ENCODE data around the gene CACNA1B.

Gene CACNA1B

GRCh38 chr9:137986268-137987099 lies 108.9 kb downstream of the CACNA1B start:
- no peak for DNase-seq (ENCODE audit: low read depth in 2 of 2)

- DNase-seq (ENCODE audit: low read depth in 2 of 2), result no peak
Observed at GRCh38 chr9:137987244-137988030, 109.9 kb downstream of the CACNA1B start.

- no peak for DNase-seq (ENCODE audit: low read depth in 2 of 2)
Observed at GRCh38 chr9:137988051-137988450, 110.5 kb downstream of the CACNA1B start.

- no peak for DNase-seq (ENCODE audit: low read depth in 2 of 2)
Observed at GRCh38 chr9:137988701-137989100, 111.1 kb downstream of the CACNA1B start.

- DNase-seq (ENCODE audit: low read depth in 2 of 2), result no peak
Observed at GRCh38 chr9:137989156-137989555, 111.6 kb downstream of the CACNA1B start.

- DNase-seq (ENCODE audit: low read depth in 2 of 2), result no peak
Observed at GRCh38 chr9:137989999-137990715, 112.6 kb downstream of the CACNA1B start.

GRCh38 chr9:138003485-138004190 lies 126.1 kb downstream of the CACNA1B start:
- DNase-seq (ENCODE audit: low read depth in 2 of 2), result no peak

- no peak for DNase-seq (ENCODE audit: low read depth in 2 of 2)
Observed at GRCh38 chr9:138006576-138007233, 129.1 kb downstream of the CACNA1B start.

- DNase-seq (ENCODE audit: low read depth in 2 of 2), result no peak
Observed at GRCh38 chr9:138007566-138007917, 130.0 kb downstream of the CACNA1B start.

GRCh38 chr9:138007918-138008841 lies 130.6 kb downstream of the CACNA1B start:
- no peak for DNase-seq (ENCODE audit: low read depth in 2 of 2)

GRCh38 chr9:138009016-138009802 lies 131.6 kb downstream of the CACNA1B start:
- DNase-seq (ENCODE audit: low read depth in 2 of 2), result no peak

- DNase-seq (ENCODE audit: low read depth in 2 of 2), result no peak
Observed at GRCh38 chr9:138009803-138010690, 132.5 kb downstream of the CACNA1B start.

- no peak for DNase-seq (ENCODE audit: low read depth in 2 of 2)
Observed at GRCh38 chr9:138010861-138011260, 133.3 kb downstream of the CACNA1B start.

- no peak for DNase-seq (ENCODE audit: low read depth in 2 of 2)
Observed at GRCh38 chr9:138011951-138012500, 134.4 kb downstream of the CACNA1B start.

GRCh38 chr9:138013273-138013672 lies 135.7 kb downstream of the CACNA1B start:
- DNase-seq (ENCODE audit: low read depth in 2 of 2), result no peak

GRCh38 chr9:138013836-138014562 lies 136.4 kb downstream of the CACNA1B start:
- DNase-seq (ENCODE audit: low read depth in 2 of 2), result no peak

- no peak for DNase-seq (ENCODE audit: low read depth in 2 of 2)
Observed at GRCh38 chr9:138014563-138014945, 137.0 kb downstream of the CACNA1B start.
